Immature natural killer cell (primary cell): ENCODE results near the gene FAM210A. TPM values are rescaled to one million over a fixed set of nuclear protein-coding genes. Genes with fewer than 3 reads are reported as not detected.
"Not testable (repeated sequence)": the region's sequence is repeated elsewhere in the genome, so short reads cannot be mapped to it uniquely, and the experiment has no call there.

ENCODE experiments used
- DNase-seq, 3 donors: peaks; one replicate each; pipeline ENCODE4 v3.0.0; 2022; ENCODE audit warnings: mixed read lengths in 1 of 3
- H3K27ac Mint-ChIP-seq, 6 donors: one replicate each; pipeline ENCODE4 v1.8.0; 2020; ENCODE audit warnings: mixed read lengths in 6 of 6, mild to moderate bottlenecking in 5 of 6, inconsistent platforms in 4 of 6, moderate library complexity in 3 of 6
- H3K27me3 Mint-ChIP-seq, 3 donors: one replicate each; pipeline ENCODE4 v1.8.0; 2020 to 2021; ENCODE audit warnings: low read depth in 3 of 3, mild to moderate bottlenecking in 3 of 3, mixed read lengths in 3 of 3, moderate library complexity in 3 of 3, inconsistent platforms in 1 of 3
- H3K36me3 Mint-ChIP-seq, 3 donors: one replicate each; pipeline ENCODE4 v1.8.0; 2020; ENCODE audit warnings: mixed read lengths in 3 of 3, inconsistent platforms in 2 of 3, mild to moderate bottlenecking in 2 of 3
- H3K4me1 Mint-ChIP-seq, 2 donors: one replicate each; pipeline ENCODE4 v1.8.0; 2020; ENCODE audit warnings: inconsistent platforms in 2 of 2, mild to moderate bottlenecking in 2 of 2, mixed read lengths in 2 of 2, moderate library complexity in 1 of 2
- H3K4me3 Mint-ChIP-seq, 5 donors: one replicate each; pipeline ENCODE4 v1.8.0; 2020; ENCODE audit warnings: mild to moderate bottlenecking in 5 of 5, mixed read lengths in 5 of 5, inconsistent platforms in 3 of 5, moderate library complexity in 3 of 5
- H3K9me3 Mint-ChIP-seq, 6 donors: one replicate each; pipeline ENCODE4 v1.8.0; 2020; ENCODE audit warnings: mild to moderate bottlenecking in 6 of 6, mixed read lengths in 6 of 6, inconsistent platforms in 4 of 6, moderate library complexity in 3 of 6
- polyA plus RNA-seq, 3 donors: library from polyadenylated mRNA; unstranded; fragments of 300-500 nt; fragmentation: Illumina TruSeq; gene quantifications; one replicate each; pipeline ENCODE4 v1.2.3, GENCODE V29; 2021

Gene FAM210A
- polyA plus RNA-seq, 3 donors from 2014 or later: 11.4 to 15.3 (median 14.2) TPM

DNA sequence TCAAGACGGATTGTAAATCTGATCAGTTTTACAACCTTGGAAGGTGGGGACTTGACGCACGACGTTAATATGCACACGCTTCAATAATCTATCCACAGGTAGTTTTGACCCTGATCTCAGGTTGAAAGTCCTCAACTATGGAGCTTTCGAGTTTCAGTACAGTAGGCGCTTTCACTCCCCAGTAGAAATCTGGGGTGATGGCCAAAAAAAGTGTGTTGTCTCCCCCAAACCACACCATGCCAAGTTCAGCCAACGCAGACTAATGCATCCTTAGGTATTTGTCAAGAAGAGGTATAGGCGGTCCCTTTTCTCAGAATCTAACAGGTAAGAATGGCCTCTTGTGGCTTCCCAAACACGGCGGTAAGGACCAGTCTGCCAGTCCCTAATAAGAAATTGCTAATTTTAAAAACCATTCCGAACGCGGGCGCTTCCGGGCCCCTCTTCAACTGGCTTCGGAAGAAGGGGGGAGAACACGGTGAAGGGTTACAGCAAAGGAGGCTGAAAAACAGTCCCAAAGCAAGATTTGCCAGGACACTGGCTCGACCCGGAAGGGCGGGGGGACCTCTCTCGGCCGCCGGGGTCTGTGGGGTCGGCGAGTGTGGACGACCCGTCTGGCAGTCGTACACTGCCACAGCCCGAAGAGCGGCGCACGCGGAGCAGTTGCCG is 659 bp downstream of the FAM210A start:
- no peaks in the 10 kb centered on the region for H3K36me3 Mint-ChIP-seq
- peaks cover 2 to 17% (median 12%) of the 10 kb centered on the region in 3 donors for H3K27me3 Mint-ChIP-seq
- H3K9me3 Mint-ChIP-seq: peaks cover 0 to 3% (median 0%) of the 10 kb centered on the region in 6 donors
- DNase-seq: no peak
- H3K4me3 Mint-ChIP-seq: peak overlapping the region; percentile 90 to 96 (median 95)
- peak overlapping the region; percentile 66 to 98 (median 89) for H3K27ac Mint-ChIP-seq
- H3K4me1 Mint-ChIP-seq: peaks cover 40 to 55% of the 10 kb centered on the region in 2 donors

DNA sequence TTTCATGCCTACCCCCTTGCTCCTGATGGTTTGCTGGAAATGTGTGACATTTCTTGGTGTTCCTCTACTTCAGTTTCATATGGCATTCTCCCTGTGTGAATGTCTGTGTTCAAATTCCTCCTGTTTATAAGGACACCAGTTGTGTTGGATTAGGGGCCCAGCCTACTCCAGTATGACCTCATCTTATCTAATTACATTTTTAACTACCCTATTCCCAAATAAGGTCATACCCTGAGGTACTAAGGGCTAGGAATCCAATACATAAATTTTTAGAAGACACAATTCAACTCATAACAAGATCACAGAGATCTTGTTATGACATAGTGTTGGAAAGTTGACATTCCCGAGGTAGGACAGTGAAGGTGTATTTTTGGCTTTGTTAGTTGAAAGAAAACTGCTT is 5.5 kb downstream of the FAM210A start:
- Mint-ChIP-seq H3K4me3 (no peak overlapping the region), H3K4me1 (peaks cover 17 to 20% of the 10 kb centered on the region in 2 donors), H3K9me3 (no peaks in the 10 kb centered on the region), H3K27ac (no peak overlapping the region), H3K27me3 (peaks cover 0 to 3% (median 0%) of the 10 kb centered on the region in 3 donors), H3K36me3 (no peaks in the 10 kb centered on the region)
- no peak for DNase-seq

DNA sequence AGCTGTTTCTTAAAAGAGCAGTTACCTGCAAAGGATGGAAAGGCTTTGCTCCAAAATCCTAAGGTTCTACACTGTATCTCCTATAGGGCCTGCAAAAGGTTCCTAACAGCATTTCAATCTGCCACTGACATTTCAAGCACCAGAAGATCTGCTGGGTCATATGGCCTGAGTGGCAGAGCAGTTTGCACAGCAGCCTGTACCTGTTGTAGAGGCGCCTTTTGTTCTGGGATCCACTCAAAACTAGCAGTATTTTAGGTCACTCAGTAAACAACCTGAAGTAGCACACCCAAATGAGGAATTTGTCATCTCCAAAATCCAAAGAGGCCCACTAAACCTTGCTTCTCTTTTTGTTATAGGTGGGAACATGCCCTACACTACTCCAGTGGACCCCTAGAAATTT is 6.2 kb downstream of the FAM210A start:
- Mint-ChIP-seq H3K9me3 (no peaks in the 10 kb centered on the region), H3K27ac (no peak overlapping the region), H3K4me3 (no peak overlapping the region), H3K4me1 (peaks cover 10 to 13% of the 10 kb centered on the region in 2 donors), H3K27me3 (no peaks in the 10 kb centered on the region), H3K36me3 (no peaks in the 10 kb centered on the region)
- no peak for DNase-seq

DNA sequence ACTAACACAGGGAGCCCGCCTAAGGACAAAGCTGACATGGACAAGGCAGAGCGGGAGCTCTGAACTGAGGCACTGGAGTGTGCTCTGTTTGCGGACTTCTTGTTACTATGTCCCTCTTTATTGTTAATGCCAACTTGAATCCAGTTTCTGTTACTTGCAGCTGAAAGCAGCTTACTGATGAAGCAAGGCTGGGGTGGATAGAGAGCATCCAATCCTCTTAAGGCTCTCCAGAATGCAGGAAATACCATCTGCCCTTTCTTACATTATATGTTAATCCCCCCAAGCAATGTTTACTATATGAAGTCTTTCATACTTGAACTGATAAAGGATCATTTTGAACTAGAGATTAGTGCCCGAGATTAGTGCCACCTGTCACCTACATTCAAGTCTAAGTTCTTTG is 9.4 kb downstream of the FAM210A start:
- no peaks in the 10 kb centered on the region for H3K9me3 Mint-ChIP-seq
- DNase-seq: no peak
- no peaks in the 10 kb centered on the region for H3K36me3 Mint-ChIP-seq
- H3K27ac Mint-ChIP-seq: no peak overlapping the region
- H3K4me1 Mint-ChIP-seq: peaks cover 0 to 3% of the 10 kb centered on the region in 2 donors
- H3K27me3 Mint-ChIP-seq: no peaks in the 10 kb centered on the region
- H3K4me3 Mint-ChIP-seq: no peak overlapping the region

DNA sequence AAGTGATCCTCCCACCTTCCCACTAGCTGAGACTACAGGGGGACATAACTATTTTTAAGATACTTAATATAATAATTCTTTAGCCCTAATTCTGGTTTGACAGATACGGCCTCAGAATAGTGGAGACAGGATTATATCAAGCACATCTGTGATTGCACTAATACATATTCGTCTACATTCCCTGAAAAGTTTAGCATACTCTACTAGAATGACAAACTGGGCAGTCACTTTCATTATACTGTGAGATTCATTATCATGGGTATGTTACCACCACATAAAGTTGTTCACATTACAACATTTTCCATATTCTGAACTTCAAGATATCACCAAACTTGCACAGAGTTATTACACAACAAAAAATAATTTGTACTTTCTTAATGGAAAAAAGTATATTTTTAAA is 11.0 kb downstream of the FAM210A start:
- no peak overlapping the region for H3K4me3 Mint-ChIP-seq
- peaks cover 0 to 8% of the 10 kb centered on the region in 2 donors for H3K4me1 Mint-ChIP-seq
- DNase-seq: no peak
- no peaks in the 10 kb centered on the region for H3K36me3 Mint-ChIP-seq
- H3K9me3 Mint-ChIP-seq: no peaks in the 10 kb centered on the region
- H3K27ac Mint-ChIP-seq: no peak overlapping the region
- no peaks in the 10 kb centered on the region for H3K27me3 Mint-ChIP-seq

DNA sequence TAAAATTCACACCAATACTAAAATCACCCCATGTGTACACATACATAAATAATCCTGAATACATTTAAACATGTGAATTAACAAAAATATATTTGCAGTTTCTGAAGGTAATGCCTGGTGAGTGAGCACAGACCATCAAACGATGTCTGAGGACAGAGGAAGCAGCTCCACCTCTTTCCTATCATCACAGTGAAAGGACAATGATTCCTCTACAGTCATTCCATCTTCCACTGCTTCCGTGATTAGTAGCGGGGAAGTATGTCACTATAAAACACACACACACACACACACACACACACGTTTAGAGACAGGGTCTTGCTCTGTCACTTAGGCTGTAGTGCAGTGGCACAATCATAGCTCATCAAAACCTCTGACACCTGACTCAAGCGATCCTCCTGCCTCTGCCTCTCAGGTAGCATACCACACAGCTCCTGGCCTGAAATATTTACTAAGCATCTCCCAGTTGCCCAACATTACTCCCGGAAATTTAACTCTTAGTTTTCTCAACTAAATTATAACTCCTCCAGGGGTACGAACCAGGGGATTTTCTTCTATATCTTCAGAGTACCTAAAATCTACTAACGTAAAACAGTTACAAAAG is 12.8 kb downstream of the FAM210A start:
- peaks cover 12 to 13% of the 10 kb centered on the region in 2 donors for H3K4me1 Mint-ChIP-seq
- no peaks in the 10 kb centered on the region for H3K27me3 Mint-ChIP-seq
- H3K36me3 Mint-ChIP-seq: no peaks in the 10 kb centered on the region
- peak overlapping the region in 1 of 6 donors; percentile 30 for H3K27ac Mint-ChIP-seq
- no peaks in the 10 kb centered on the region for H3K9me3 Mint-ChIP-seq
- no peak overlapping the region for H3K4me3 Mint-ChIP-seq
- DNase-seq: no peak

DNA sequence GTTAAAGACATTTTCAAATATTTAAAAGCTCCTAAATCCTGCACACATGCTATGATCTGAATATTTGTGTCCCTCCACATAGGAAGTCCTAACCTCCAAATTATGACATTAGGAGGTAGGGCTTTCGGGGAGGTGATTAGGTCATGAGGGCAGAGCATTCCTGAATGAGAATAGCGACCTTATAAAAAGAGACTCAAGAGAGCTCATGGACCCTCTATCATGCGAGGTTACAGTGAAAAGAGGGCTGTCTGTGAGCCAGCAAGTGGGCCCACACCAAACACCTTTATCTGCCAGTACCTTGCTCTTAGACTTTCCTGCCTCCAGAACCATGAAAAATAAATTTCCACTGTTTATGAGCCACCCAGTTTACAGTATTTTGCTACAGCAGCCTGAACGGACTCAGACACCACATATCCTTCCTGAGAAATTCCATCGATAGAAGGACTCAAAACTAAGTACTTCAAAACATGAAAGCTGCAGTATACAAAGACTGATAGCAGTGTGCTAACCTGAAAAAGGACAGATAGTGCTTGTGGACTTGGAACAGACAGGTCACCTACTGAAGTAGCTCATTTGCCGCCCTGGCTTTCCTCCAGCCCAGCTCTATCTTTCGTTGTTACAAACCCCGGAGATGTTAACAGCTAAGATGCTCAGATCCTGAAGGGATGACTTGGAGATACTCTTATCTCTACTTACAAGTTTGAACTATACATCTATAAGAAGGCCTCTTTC is 13.8 kb downstream of the FAM210A start:
- Mint-ChIP-seq H3K4me1 (peaks cover 13 to 17% of the 10 kb centered on the region in 2 donors), H3K9me3 (no peaks in the 10 kb centered on the region), H3K36me3 (no peaks in the 10 kb centered on the region), H3K27me3 (no peaks in the 10 kb centered on the region), H3K4me3 (no peak overlapping the region), H3K27ac (no peak overlapping the region)
- no peak for DNase-seq

DNA sequence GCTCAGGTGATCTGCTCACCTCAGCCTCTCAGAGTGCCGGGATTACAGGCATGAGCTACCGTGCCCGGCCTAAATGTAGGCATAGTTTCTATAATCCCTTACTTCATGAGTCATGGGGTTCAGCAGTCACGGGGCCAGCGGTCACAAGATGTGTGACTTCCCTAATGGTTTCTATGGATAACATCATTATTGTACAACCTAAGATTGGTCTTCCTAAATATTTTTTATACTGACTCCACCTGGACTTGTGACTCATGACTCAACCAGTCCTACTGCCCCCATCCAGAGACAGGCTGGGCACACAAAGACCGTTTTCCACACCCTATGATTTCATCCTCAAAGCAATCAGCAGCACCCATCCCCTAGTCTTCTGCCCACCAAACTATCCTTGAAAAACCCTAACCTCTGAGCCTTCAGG is 15.9 kb downstream of the FAM210A start:
- DNase-seq: no peak
- no peaks in the 10 kb centered on the region for H3K36me3 Mint-ChIP-seq
- peak overlapping the region in 1 of 6 donors; percentile 67 for H3K27ac Mint-ChIP-seq
- H3K27me3 Mint-ChIP-seq: no peaks in the 10 kb centered on the region
- H3K4me3 Mint-ChIP-seq: no peak overlapping the region
- H3K4me1 Mint-ChIP-seq: peaks cover 10 to 19% of the 10 kb centered on the region in 2 donors
- no peaks in the 10 kb centered on the region for H3K9me3 Mint-ChIP-seq

DNA sequence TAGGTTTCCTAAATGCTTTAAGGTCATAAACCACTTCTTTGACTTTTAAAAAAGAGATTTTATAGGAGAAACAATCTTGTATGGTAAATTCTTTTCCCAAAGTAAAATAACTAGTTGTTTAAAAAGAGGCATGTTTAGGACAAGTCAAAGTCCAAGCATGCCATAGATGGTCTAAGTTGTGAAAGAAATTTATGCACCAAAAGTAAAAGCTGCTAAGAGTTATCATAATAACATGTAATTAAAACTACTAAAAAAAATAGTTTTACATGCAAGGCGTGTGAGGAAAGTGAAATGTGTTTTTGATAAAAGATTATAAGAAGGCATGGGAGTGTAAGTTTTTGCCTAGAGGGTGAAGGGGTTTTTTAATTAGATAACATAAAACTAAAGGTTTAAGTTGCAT is 22.5 kb downstream of the FAM210A start:
- no peak for DNase-seq
- Mint-ChIP-seq H3K27ac (no peak overlapping the region), H3K4me3 (no peak overlapping the region), H3K36me3 (peaks cover 0 to 9% (median 5%) of the 10 kb centered on the region in 3 donors), H3K9me3 (peaks cover 0 to 6% (median 4%) of the 10 kb centered on the region in 6 donors), H3K27me3 (no peaks in the 10 kb centered on the region), H3K4me1 (peaks cover 2 to 26% of the 10 kb centered on the region in 2 donors)

DNA sequence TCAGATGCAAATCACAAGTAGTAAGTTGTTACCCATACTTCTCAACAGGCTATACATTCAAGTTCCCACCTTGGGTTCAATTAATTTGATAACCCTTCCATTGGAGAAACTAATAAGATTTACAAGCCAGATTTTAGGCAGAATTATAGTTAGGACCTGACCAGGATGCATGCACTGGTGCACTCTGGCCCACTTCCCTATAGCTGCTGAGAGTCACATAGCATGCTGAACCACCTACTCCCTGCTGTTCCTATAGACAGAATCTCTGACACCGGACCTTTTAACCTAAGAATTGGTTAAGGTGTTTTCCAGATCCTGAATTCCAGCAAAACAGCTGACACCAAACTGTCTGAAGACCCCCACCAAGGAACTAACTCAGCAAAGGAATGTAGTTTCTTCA is 26.2 kb downstream of the FAM210A start:
- Mint-ChIP-seq H3K36me3 (peaks cover 0 to 16% (median 8%) of the 10 kb centered on the region in 3 donors), H3K4me3 (no peak overlapping the region), H3K27me3 (no peaks in the 10 kb centered on the region), H3K27ac (no peak overlapping the region), H3K9me3 (peaks cover 0 to 7% (median 4%) of the 10 kb centered on the region in 6 donors), H3K4me1 (peaks cover 14 to 41% of the 10 kb centered on the region in 2 donors)
- DNase-seq: no peak

DNA sequence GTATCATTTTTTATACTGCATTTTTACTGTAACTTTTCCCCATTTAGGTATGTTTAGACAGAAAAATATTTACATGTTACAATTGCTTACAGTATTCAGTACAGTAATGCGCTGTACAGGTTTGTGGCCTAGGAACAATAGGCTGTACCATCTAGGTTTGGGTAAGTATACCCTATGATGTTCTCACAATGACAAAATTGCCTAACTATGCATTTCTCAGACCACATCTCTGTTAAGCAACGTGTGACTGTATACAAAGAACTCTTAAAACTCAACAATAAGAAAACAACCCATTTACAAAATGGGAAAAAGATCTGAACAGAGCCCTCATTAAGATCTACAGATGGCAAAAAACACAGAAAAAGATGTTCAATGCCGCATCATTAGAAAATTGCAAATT is 29.4 kb downstream of the FAM210A start:
- no peak for DNase-seq
- Mint-ChIP-seq H3K27ac (peak overlapping the region in 2 of 6 donors; percentile 26 to 68), H3K4me1 (peaks cover 17 to 52% of the 10 kb centered on the region in 2 donors), H3K36me3 (peaks cover 4 to 7% (median 4%) of the 10 kb centered on the region in 3 donors), H3K4me3 (no peak overlapping the region), H3K9me3 (peaks cover 0 to 6% (median 1%) of the 10 kb centered on the region in 6 donors), H3K27me3 (no peaks in the 10 kb centered on the region)

DNA sequence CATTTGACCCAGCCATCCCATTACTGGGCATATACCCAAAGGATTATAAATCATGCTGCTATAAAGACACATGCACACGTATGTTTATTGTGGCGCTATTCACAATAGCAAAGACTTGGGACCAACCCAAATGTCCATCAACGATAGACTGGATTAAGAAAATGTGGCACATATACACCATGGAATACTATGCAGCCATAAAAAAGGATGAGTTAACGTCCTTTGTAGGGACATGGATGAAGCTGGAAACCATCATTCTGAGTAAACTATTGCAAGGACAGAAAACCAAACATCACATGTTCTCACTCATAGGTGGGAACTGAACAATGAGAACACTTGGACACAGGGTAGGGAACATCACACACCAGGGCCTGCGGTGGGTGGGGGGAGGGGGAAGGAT is 31.0 kb downstream of the FAM210A start:
- H3K27ac Mint-ChIP-seq, H3K36me3 Mint-ChIP-seq, H3K4me3 Mint-ChIP-seq, DNase-seq, H3K27me3 Mint-ChIP-seq, H3K9me3 Mint-ChIP-seq: not testable (repeated sequence)
- peaks cover 18 to 62% of the 10 kb centered on the region in 2 donors for H3K4me1 Mint-ChIP-seq

DNA sequence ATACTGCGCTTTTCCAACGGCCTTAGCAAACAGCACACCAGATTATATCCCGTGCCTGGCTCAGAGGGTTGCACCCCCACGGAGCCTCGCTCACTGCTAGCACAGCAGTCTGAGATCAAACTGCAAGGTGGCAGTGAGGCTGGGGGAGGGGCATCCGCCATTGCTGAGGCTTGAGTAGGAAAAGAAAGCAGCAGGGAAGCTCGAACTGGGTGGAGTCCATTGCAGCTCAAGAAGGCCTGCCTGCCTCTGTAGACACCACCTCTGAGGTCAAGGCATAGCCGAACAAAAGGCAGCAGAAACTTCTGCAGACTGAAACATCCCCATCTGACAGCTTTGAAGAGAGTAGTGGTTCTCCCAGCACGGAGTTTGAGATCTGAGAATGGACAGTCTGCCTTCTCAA is 36.3 kb downstream of the FAM210A start:
- peaks cover 23 to 66% of the 10 kb centered on the region in 2 donors for H3K4me1 Mint-ChIP-seq
- DNase-seq: not testable (repeated sequence)

More for the DNA sequence above, 36.3 kb downstream of the FAM210A start:
- H3K4me3 Mint-ChIP-seq, H3K36me3 Mint-ChIP-seq, H3K27ac Mint-ChIP-seq, H3K9me3 Mint-ChIP-seq, H3K27me3 Mint-ChIP-seq: not testable (repeated sequence)
